Ectodermal cell (in vitro differentiated cells): ENCODE measurements around the gene ROCK1.
"Not testable (repeated sequence)": the region's sequence is repeated elsewhere in the genome, so short reads cannot be mapped to it uniquely, and the experiment has no call there.

ENCODE experiments used
- H3K27ac ChIP-seq: 2 replicates; pipeline ENCODE4 v1.7.0; 2013; ENCODE audit warnings: mild to moderate bottlenecking, low read depth, low read length; ENCODE audit not compliant: insufficient read depth, poor library complexity, severe bottlenecking
- H3K27me3 ChIP-seq: 2 replicates; pipeline ENCODE4 v1.7.0; 2013; ENCODE audit warnings: mild to moderate bottlenecking, low read length; ENCODE audit not compliant: insufficient read depth, control insufficient read depth, poor library complexity, severe bottlenecking
- H3K36me3 ChIP-seq: one replicate; pipeline ENCODE4 v1.7.0; 2013; ENCODE audit warnings: low read length; ENCODE audit not compliant: control insufficient read depth, insufficient read depth
- H3K4me1 ChIP-seq: one replicate; pipeline ENCODE4 v1.7.0; 2013; ENCODE audit warnings: low read length; ENCODE audit not compliant: control insufficient read depth, insufficient read depth
- H3K4me3 ChIP-seq: 2 replicates; pipeline ENCODE4 v1.7.0; 2013; ENCODE audit warnings: low read depth, low read length, control low read depth; ENCODE audit not compliant: insufficient read depth
- H3K9me3 ChIP-seq: 2 replicates; pipeline ENCODE4 v1.7.0; 2013; ENCODE audit warnings: mild to moderate bottlenecking, low read length, moderate library complexity; ENCODE audit not compliant: control insufficient read depth
- WGBS, 2 experiments: methylation state at CpG; one replicate each; pipeline ENCODE4 v1.1.7; 2013; ENCODE audit warnings: missing lambda C conversion rate in 2 of 2; 5-methylcytosine and 5-hydroxymethylcytosine counted together

The ROCK1 gene

GRCh38 chr18:21004726-21005125, 106.9 kb downstream of the ROCK1 start:
- no peak overlapping the region for H3K4me3 ChIP-seq
- H3K27ac ChIP-seq = no peak overlapping the region

GRCh38 chr18:21000667-21001066, 110.9 kb downstream of the ROCK1 start:
- Histone ChIP-seq H3K27me3 (no peaks in the 10 kb centered on the region), H3K4me1 (no peaks in the 10 kb centered on the region), H3K36me3 (no peaks in the 10 kb centered on the region), H3K9me3 (no peaks in the 10 kb centered on the region), H3K27ac (no peak overlapping the region), H3K4me3 (no peak overlapping the region)

More at GRCh38 chr18:21004726-21005125, 106.9 kb downstream of the ROCK1 start:
- Histone ChIP-seq H3K9me3 (no peaks in the 10 kb centered on the region), H3K36me3 (peaks cover 7% of the 10 kb centered on the region), H3K4me1 (no peaks in the 10 kb centered on the region), H3K27me3 (no peaks in the 10 kb centered on the region)

GRCh38 chr18:20997371-20997770, 114.2 kb downstream of the ROCK1 start:
- Histone ChIP-seq H3K27me3 (no peaks in the 10 kb centered on the region), H3K27ac (no peak overlapping the region), H3K9me3 (no peaks in the 10 kb centered on the region), H3K4me1 (no peaks in the 10 kb centered on the region), H3K4me3 (no peak overlapping the region), H3K36me3 (no peaks in the 10 kb centered on the region)

- Histone ChIP-seq H3K27me3 (no peaks in the 10 kb centered on the region), H3K4me3 (no peak overlapping the region), H3K36me3 (no peaks in the 10 kb centered on the region), H3K9me3 (no peaks in the 10 kb centered on the region), H3K27ac (no peak overlapping the region), H3K4me1 (no peaks in the 10 kb centered on the region)
- 94 to 100% methylated on average over 1 of the region's 1 CpG for WGBS, 2 experiments
Measured at GRCh38 chr18:20996418-20996817, 115.2 kb downstream of the ROCK1 start.

GRCh38 chr18:20988726-20989125, 122.9 kb downstream of the ROCK1 start:
- Histone ChIP-seq H3K4me1 (no peaks in the 10 kb centered on the region), H3K4me3 (no peak overlapping the region), H3K27ac (no peak overlapping the region), H3K27me3 (no peaks in the 10 kb centered on the region), H3K36me3 (no peaks in the 10 kb centered on the region), H3K9me3 (no peaks in the 10 kb centered on the region)
- WGBS, 2 experiments = 93 to 95% methylated on average over 3 of the region's 3 CpGs

GRCh38 chr18:20975077-20975476, 136.5 kb downstream of the ROCK1 start:
- Histone ChIP-seq H3K9me3 (no peaks in the 10 kb centered on the region), H3K4me3 (no peak overlapping the region), H3K27ac (no peak overlapping the region), H3K27me3 (no peaks in the 10 kb centered on the region), H3K4me1 (no peaks in the 10 kb centered on the region), H3K36me3 (peaks cover 7% of the 10 kb centered on the region)
- WGBS, 2 experiments = 95 to 98% methylated on average over 1 of the region's 2 CpGs

GRCh38 chr18:20971886-20972267, 139.7 kb downstream of the ROCK1 start:
- H3K4me1 ChIP-seq = no peaks in the 10 kb centered on the region
- H3K27me3 ChIP-seq = no peaks in the 10 kb centered on the region
- peaks cover 5% of the 10 kb centered on the region for H3K36me3 ChIP-seq
- H3K27ac ChIP-seq = no peak overlapping the region
- no peak overlapping the region for H3K4me3 ChIP-seq
- no peaks in the 10 kb centered on the region for H3K9me3 ChIP-seq

- Histone ChIP-seq H3K27ac (no peak overlapping the region), H3K36me3 (peaks cover 5% of the 10 kb centered on the region), H3K4me1 (no peaks in the 10 kb centered on the region), H3K27me3 (no peaks in the 10 kb centered on the region), H3K9me3 (no peaks in the 10 kb centered on the region), H3K4me3 (no peak overlapping the region)
- 93 to 100% methylated on average over 2 of the region's 2 CpGs for WGBS, 2 experiments
Measured at GRCh38 chr18:20966795-20967194, 144.8 kb downstream of the ROCK1 start.

GRCh38 chr18:20963027-20963426, 148.6 kb downstream of the ROCK1 start:
- no peaks in the 10 kb centered on the region for H3K36me3 ChIP-seq
- no peaks in the 10 kb centered on the region for H3K9me3 ChIP-seq
- no peaks in the 10 kb centered on the region for H3K27me3 ChIP-seq
- H3K27ac ChIP-seq = no peak overlapping the region
- 98 to 100% methylated on average over 2 of the region's 2 CpGs for WGBS, 2 experiments
- H3K4me1 ChIP-seq = no peaks in the 10 kb centered on the region
- no peak overlapping the region for H3K4me3 ChIP-seq

- Histone ChIP-seq H3K9me3 (no peaks in the 10 kb centered on the region), H3K36me3 (no peaks in the 10 kb centered on the region), H3K27ac (no peak overlapping the region), H3K4me3 (no peak overlapping the region), H3K27me3 (no peaks in the 10 kb centered on the region), H3K4me1 (no peaks in the 10 kb centered on the region)
- 100% methylated on average over 1 of the region's 1 CpG; no CpG with 5 or more reads in 1 of the 2 experiments for WGBS, 2 experiments
Measured at GRCh38 chr18:20960735-20961134, 150.9 kb downstream of the ROCK1 start.

GRCh38 chr18:20950827-20951226, 160.8 kb downstream of the ROCK1 start:
- not testable (repeated sequence) for H3K36me3 ChIP-seq, H3K9me3 ChIP-seq, H3K4me3 ChIP-seq, H3K4me1 ChIP-seq, H3K27me3 ChIP-seq, H3K27ac ChIP-seq
- 83 to 88% methylated on average over 1 of the region's 2 CpGs for WGBS, 2 experiments
